DMS153 treated with DMSO at 0.1 percent for 48 hours (cell line): Measurements from ENCODE around the gene PPP1R1B.

Source experiments
- DNase-seq: peaks from one replicate; lab custom pipeline; 2025; ENCODE audit not compliant: unreplicated experiment; lab: John Stamatoyannopoulos, UW

Gene PPP1R1B

DNA sequence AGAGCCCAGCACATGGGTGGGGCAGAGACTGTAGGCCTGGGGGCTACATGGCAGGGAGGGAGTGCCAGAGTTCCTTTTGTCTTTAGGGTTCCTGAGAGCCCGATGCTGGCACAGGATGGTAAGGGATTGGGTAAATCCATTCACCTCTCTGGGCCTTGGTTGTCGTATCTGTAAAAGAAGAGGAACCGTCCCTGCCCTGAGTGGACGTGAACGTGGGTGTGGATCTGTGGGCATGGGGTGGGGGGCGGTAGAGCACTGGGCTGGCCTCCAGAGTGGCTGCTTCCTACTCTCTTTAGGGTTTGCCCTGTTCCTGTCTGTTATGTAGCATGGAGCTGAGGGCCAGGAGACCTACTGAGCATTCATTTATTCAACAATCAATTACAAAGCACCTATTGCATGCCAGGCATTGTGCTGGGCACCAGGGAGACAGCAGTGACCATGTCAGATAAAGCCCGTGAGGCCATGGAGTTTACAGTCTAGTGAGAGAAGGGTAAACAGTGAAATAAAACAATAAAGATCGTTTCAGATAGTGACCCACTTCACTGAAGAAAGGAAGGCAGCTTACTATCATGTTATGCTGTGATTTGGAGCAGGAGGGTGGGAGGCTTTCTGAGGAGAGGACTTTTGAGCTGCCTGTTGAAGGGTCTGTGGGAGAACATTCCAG is 25.3 kb downstream of the PPP1R1B start:
- DNase-seq, result no peak

DNA sequence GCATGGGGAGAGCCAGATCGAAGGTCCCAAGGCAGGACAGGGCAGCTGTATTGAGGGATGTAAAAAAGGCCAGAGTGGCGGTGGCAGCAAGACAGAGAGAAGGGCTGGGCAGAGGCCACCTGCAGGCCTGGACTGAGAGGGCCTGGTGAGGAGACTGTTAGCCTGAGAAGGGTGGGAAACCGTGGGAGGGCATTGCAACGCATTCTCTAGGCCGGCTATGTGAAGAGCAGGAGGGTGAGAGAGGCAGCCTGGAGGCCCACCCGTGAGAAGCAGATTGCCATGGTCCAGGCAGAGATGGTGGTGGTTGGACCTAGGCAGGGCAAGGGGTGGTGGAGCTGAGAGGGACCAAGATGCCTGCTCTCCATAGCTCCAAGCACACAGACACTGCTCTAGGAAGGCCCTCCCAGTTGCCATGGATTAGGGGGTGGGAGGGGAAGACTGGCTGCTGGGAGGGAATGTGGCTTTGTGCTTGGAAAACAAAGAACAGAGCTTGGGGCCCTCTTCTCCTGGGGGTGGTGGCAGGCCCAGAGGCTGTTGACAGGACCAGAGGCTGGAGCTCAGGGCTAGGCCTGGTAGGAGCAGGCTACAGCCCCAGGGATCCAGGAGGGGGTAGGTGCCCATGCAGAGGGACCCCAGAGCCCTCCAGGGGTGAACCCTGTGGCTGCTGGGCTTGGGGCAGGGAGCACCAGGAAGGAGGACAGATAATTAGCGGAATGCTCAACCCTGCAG is 26.0 kb downstream of the PPP1R1B start:
- no peak for DNase-seq

DNA sequence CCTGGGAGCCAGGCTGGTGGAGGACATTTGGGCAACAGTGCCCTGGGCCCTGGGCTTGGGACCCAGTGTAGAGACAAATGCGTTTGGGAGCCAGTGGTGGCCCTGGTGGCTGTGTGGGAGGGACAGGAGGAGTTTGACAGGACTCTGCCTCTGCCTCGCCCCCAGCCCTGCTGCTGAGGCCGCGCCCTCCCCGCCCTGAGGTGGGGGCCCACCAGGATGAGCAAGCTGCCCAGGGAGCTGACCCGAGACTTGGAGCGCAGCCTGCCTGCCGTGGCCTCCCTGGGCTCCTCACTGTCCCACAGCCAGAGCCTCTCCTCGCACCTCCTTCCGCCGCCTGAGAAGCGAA is 26.5 kb downstream of the PPP1R1B start:
- no peak for DNase-seq

- DNase-seq, result no peak
Observed at GRCh38 chr17:39653662-39654331, 27.0 kb downstream of the PPP1R1B start.

DNA sequence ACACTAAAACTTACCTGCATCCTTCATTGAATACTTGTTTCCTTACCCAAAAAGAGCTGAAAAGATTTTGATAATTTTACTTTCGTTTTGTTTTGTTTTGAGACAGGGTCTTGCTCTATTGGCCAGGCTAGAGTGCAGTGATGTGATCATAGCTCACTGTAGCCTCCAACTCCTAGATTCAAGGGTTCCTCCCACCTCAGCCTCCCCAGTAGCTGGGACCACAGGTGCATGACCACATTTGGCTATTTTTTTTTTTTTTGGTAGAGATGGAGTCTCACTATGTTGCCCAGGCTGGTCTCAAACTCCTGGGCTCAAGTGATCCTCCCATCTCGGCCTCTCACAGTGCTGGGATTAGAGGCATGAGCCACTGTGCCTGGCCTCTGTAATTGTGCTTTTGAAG is 28.4 kb downstream of the PPP1R1B start:
- no peak for DNase-seq

- DNase-seq, result no peak
Observed at GRCh38 chr17:39658346-39658745, 31.6 kb downstream of the PPP1R1B start.

DNA sequence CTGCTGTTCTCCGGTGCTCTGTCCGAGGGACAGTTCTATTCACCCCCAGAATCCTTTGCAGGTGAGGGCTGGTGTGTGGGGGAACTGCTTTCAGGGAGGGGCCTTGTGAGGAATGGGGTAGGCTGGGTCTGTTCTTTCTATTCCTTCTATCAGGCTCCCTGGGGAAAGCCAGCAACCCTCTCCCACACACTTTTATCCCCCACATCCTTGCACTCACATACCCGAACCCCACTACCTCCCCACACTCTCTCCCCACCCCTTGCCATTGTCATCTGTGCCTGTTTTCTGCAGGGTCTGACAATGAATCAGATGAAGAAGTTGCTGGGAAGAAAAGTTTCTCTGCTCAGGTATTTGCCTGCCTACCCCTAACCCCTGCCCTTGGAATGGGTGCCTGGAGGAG is 32.0 kb downstream of the PPP1R1B start:
- no peak for DNase-seq

- no peak for DNase-seq
Observed at GRCh38 chr17:39659279-39660010, 32.7 kb downstream of the PPP1R1B start.

- no peak for DNase-seq
Observed at GRCh38 chr17:39660011-39660360, 33.2 kb downstream of the PPP1R1B start.

DNA sequence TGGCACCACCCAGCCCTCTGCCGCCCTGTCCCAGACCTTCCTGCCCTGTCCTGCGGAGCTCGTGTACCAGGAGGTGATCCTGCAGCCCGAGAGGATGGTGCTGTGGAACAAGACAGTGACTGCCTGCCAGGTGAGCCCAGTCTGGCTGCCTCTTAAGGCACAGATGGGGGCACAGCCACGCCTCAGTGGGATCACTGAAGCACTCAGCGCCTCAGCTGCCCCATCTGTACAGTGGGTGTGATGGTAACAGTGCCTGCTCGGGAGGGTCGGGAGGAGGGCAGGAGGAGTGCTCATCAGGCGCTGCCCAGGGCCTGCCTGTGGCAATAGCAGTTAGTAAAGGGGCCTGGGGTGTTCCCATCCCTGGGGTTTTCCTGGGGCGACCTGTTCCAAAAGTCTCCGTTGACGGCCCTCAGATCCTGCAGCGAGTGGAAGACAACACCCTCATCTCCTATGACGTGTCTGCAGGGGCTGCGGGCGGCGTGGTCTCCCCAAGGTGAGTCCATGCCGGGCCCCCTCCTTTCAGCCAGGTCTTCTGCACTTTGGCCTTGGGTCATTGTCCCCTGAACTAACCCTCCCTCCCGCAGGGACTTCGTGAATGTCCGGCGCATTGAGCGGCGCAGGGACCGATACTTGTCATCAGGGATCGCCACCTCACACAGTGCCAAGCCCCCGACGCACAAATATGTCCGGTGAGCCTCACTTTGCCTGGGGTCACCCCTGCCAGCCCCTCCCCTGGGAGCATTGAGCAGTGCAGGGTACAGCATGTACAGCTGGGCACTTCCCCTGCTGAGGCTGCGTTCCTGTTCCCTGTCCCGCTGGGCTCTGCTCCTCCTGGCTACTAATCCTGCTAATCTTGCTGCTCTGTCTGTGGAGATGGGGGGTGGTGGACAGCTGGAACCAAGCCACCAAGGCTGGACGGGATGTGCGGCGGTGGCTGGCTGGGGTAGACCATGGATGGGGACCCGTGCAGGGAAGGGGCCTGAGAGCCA is 33.9 kb downstream of the PPP1R1B start:
- DNase-seq, result no peak

DNA sequence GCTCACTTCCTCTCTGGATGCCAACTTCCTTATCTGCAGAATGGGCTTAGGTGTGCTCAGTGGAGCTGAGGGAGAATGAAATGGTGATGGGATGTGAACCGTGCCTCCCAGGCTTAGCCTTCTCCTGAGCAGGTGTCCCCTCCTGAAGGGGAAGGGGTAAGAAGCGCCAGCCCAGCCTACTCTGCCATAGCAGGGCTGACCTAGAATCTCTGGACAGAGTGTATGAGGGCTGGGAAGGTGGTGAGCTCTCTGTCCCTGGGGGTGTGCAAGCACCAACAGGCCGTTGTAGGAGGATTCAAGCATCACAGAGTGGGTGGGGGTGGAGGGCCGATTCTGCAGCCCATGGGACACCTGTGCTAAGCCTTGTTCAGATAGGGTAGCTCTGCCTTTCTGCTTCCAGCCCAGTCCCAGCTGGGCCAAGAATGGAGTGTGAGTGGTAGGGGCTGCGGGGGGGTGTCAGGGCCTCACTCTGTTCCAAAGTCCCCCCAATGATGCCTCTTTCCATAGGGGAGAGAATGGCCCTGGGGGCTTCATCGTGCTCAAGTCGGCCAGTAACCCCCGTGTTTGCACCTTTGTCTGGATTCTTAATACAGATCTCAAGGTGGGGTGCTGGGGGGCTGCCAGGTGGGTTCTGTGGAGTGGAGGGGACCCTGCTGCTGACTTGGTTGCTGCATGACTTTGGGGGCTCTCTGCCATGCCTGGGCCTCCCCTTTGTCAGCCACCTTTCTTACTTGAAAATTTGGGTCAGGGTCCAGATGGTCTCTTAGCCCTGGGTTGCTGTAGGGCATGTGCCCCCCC is 35.2 kb downstream of the PPP1R1B start:
- no peak for DNase-seq

- DNase-seq, result no peak
Observed at GRCh38 chr17:39662551-39663339, 36.0 kb downstream of the PPP1R1B start.

DNA sequence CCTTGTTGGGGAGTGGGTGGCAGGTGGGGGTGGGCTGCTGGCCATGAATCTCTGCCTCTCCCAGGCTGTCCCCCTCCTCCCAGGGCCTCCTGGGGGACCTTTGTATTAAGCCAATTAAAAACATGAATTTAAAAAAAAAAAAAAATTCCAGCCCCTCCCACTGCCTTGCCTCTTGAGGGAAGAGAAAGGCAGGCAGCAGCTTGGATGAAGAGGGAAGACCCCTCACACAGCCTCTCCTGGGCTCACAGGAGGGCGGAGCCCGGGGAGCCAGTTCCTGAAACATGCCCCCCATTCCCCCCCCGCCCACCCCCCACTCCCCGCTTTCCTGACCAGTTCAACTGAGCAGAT is 36.6 kb downstream of the PPP1R1B start:
- DNase-seq, result no peak

- no peak for DNase-seq
Observed at GRCh38 chr17:39663688-39664580, 37.2 kb downstream of the PPP1R1B start.

DNA sequence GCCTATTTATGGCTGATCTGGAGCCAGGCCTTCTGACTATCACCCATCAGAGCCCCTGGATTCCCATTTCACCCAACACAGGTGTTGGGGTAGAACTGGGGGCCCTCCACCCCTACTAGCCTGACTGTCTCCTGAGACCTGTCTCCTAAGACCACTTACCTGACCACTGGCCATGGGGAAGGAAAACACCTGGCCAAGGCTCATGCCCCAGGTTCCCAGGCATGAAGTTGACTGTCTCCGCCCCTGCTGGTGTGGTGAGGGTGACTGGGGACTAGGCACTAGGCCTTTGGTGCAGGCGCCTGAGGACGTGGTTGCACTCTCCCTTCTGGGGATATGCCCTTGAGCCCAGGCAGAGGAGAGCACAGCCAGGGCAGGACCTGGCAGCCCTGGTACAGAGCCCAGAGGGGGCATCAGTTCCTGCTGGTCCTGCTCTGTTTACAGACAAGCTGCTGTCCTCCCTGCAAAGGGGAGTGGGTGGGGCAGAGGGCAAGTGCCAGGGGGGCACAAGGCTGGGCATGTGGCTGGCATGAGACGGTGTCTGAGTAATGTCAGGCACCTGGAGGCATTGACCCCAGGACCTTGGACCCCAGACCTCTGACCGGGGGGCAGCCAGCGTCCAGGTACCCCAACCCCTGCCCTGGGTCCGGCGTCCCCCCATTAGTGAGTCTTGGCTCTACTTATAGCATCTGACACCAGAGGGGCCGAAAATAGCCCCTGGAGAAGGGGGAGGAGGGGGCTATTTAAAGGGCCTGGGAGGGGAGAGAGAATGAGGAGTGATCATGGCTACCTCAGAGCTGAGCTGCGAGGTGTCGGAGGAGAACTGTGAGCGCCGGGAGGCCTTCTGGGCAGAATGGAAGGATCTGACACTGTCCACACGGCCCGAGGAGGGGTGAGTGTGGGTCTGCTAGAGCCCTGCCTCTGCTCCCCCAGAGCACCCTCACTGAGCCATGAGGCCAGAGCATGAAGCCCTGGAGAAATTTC is 38.1 kb downstream of the PPP1R1B start, which contains the start of gene TCAP:
TCAP (plus strand) TSS at position 769 of the 981 bp plus-strand sequence; CDS start at position 780, 11 bp downstream.
- DNase-seq, result no peak

- no peak for DNase-seq
Observed at GRCh38 chr17:39665642-39666224, 39.0 kb downstream of the PPP1R1B start.
